HG02970 (cell line): Measurements from ENCODE around the gene ZSCAN31.
"Not testable (repeated sequence)": the region's sequence is repeated elsewhere in the genome, so short reads cannot be mapped to it uniquely, and the experiment has no call there.

Source experiments
- ATAC-seq: cut with Tn5 transposase; IDR thresholded peaks from one replicate; pipeline ENCODE4 v1.9.1; 2021; ENCODE audit warnings: mild to moderate bottlenecking, moderate library complexity, moderate number of reproducible peaks; ENCODE audit not compliant: unreplicated experiment, low FRiP score

ZSCAN31 gene

DNA sequence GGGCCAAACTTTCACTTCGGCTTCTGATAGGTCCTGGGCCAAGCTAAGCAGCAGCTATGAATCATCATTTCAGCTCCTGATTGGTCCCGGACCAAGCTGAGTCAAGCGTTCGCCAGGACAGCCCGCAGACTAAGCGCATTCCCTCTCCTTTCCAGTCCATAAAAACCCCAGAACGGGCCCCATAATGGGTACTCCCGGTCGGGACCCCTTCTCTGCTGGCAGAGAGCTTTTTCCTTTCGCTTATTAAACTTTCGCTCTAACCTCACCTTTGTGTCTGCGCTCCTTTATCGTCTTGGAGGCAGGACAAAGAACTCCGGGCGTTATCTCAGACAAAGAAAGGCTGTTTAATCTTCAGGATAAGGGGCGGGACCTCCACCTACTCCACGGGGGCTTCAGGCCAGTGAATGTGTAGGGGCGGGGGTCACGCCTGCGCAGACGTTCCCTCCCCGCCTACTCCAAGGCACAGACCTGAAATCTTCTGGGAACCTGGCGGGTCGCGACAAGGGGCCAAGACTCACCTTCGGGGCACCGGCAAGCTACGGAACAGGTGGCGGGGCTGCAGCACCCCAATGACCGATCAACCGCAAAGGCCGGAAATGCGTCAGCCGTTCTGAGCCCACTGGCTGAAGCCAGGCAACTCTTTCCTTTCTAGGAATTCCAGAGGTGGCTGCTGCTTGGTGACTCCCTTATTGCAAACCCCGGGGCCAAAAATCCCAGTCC is at the start of gene ZSCAN31:
ZSCAN31 (minus strand) TSS at position 585 of the 720 bp plus-strand sequence. CDS start 6,465 bp downstream, outside the sequence.
- ATAC-seq, result peak; percentile 78

DNA sequence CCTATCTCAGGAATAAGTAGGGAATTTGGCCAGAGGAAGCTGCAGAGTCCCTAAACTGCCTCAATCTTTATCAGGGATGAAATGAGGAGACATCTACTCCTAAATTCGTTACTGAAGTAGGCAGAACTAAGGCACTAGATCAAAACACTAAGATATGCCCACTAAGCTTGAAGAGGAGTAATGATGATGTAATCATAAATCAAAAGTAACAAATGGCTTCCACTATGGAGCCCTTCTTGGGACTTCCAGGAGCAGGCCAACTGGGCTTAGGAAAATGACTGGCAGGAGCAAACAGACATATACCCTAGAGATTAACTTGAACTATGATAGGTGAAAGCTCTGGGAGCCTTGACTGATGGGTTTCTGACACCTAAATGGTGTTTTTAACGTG is 48.2 kb upstream of the ZSCAN31 start:
- ATAC-seq, result no peak

DNA sequence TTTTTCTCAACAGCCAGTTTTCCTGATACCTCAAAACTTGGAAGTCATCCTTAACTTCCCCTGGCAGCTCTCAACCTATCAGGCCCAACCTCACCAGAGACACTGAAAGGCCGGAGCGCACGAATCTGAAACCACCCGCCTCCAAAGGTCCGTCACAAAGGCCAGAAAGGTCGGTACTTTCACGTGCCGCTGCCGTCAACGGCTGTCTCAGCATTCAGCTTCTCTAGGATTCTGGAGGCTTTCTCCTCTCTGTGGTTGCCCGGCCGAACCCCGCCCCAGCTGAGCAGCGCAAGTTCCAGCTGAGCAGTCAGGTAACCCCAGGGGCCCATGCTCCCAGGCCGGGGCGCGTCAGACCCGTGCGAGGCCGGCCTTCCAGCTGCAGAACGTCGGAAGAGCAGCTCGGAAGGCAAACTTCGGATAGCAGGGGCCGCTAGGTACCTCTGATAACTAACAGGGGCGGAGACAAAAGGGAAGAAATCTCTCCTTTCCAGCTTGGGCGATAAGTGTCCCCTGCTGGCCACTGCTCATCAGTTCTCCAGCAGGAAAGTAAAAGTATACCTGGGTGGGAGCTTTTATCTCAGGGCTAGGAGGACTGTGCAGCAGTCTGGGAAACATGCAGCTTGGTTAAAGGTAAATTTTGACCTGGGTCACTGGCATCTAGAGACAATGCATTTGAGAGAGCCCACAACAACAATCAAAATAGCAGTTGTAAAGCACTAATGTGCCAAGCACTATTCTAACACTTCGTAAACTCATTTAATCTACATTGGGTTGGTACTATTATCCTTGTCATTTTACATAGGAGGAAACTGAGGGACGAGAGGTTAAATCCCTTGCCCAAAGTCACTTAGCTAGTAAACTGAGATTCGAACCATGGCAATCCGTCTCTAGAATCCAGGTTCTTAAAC is 47.5 kb upstream of the ZSCAN31 start:
- ATAC-seq, result peak; percentile 81

DNA sequence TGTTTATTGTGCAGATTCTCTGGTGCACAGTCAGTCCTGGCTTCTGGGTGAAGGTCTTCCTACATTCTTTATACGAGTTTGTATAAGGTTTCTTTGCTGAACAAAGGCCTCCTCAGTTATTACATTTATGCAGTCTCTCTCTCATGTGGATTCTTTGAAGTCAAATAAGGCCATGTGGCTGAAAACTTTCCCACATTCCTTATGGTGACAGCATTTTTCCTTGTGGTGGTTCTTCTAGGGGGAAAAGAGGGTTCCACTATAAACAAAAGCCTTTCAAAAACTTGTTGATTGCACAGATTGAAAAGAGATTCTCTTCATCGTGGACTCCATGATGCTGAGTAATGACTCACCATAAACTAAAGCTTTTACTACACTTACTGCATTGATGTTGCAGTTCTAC is 44.4 kb upstream of the ZSCAN31 start:
- ATAC-seq, result no peak

DNA sequence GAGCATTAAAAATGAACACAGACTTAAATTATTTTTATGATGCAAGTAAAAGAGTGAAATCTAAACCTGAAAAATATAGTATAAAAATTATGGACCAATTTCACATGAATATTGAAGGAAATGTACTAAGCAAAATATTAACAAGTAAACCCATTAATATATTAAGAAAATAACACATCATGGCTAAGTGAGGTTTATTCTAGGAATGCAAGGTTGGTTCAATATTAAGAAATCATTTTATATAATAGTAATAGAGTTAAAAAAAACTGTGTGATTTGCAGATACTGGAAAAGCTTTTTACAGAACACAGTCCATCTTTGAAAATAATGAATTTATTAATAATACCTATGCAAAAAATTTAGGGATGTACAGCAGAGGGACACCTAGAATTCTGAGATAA is 42.7 kb upstream of the ZSCAN31 start:
- no peak for ATAC-seq

DNA sequence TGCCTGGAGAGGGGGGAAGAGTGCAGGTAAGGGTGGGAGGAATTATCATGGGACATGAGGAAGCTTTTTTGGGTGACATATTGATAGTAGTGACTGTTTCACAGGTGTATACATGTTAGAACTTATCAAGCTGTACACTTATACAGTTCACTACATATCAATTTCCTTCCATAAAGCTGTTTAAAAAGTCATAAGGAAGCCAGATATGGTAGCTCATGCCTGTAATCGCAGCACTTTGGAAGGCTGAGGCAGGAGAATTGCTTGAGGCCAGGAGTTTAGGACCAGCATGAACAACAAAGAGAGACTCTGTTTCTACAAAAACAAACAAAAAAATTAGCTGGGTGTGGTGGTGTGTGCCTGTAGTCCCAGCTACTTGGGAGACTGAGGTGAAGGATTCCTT is 41.9 kb upstream of the ZSCAN31 start:
- no peak for ATAC-seq

DNA sequence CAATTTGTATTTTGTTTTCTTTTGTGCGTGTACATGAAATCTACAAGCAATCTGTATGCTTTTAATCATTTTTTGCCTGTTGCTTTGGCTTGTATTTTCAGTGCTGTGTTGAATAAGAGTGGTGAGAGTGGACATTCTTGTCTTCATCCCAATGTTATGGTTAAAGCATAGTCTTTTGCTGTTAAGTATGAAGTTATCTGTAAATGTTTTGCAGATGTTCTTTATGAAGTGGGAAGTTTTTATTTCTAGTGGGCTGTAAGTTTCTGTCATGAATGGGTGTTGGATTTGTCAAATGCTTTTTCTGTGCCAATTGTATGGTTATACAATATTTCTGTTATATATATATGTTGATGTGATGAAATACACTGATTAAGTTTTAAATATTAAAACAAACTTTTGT is 38.0 kb upstream of the ZSCAN31 start:
- no peak for ATAC-seq

DNA sequence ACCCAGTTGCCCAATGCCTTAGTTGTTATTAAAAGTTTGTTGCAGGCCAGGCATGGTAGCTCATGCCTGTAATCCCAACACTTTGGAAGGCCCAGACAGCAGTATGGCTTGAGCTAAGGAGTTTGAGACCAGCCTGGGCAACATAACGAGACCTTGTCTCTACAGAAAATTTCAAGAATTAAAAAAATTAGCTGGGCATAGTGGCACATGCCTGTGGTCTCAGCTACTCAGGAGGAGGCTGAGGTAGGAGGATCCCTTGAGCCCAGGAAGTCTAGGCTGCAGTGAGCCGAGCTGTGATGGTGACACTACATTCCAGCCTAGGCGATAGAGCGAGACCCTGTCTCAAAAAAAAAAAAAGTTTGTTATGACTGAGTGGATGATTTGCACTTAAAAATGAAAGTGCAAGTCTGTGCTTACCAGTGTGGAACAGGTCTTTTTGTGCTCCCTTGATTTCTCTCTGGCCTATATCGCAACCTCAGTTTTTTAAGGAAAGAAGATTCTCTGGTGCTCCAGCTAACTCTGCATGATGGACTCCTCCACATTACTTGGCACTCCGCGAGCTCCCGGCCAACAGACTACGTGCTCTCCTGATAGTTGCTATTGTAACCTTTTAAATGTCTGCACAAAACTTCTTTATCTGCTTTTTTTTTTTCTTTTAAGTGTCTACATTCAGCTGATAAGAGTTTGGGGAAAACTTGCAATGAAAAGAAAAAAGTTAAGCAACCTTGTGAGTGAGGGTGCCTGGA is 35.9 kb upstream of the ZSCAN31 start:
- no peak for ATAC-seq

DNA sequence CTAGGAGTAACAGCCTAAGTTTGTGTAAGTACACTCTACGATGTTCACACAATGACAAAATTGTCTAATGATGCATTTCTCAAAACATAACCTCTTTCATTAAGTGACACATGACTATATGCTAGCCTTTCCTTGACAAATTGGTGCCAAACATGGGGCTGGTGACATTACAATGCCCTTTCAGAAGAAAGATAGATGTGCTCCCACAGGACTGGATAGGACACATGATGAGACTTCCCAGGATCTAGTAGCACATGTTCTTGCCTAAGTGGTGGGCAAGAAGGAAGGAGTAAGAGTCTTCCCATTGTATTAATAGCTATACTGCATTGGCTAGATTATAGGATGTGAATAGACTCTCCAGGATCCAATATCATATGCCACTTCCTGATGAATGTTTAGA is 35.3 kb upstream of the ZSCAN31 start:
- ATAC-seq, result no peak

DNA sequence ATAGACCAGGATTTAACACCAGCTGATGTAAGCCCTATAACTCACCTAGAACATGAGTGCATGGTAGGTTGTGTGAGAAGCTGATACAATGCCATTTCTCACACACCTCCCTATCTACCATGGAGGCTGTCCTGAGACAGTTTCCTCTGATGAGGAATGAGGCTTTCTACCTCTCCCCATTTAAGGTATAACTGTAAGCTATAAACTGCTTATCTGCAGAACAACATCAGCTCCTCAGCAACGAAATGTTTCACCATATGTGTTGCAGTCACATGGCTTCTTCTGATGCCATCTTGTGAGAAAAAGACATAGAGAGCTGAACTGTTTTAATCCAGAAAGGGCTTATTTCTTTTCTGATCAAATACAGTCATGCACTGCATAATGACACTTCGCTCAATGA is 34.5 kb upstream of the ZSCAN31 start:
- ATAC-seq, result no peak

DNA sequence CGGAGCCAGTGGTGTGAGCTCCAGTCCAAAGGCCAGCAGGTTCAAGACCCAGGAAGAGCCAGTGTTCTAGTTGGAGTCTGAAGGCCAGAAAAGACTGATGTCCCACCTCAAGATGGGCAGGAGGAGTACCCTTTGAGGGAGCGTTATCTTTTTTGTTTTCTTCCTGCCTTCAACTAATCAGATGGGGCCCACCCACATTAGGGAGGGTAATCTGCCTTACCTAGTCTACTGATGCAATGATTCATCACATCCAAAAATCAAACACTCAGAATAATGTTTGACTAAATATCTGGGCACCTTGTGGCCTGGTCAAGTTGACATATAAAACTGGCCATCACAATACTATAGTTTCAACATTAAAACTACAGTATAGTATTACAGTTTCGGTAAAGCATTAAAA is 33.5 kb upstream of the ZSCAN31 start:
- no peak for ATAC-seq

DNA sequence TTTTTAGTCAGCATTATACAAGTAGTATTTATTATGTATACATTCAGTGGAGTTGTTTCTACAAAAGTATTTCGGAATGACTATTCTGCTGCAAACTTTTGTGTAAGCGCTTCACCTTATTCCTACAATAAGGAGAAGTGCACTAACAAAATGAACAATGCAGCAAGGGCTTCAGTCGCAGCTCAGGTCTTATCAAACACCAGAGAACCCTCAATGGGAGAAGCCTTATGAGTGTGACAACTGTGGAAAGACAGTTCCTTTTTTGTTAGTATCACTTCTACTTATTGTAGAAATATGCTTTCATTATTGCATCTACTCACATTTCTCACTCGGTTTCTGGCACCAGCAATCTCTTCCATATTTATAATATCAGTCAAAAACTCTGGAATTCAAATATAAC is 32.6 kb upstream of the ZSCAN31 start:
- no peak for ATAC-seq

DNA sequence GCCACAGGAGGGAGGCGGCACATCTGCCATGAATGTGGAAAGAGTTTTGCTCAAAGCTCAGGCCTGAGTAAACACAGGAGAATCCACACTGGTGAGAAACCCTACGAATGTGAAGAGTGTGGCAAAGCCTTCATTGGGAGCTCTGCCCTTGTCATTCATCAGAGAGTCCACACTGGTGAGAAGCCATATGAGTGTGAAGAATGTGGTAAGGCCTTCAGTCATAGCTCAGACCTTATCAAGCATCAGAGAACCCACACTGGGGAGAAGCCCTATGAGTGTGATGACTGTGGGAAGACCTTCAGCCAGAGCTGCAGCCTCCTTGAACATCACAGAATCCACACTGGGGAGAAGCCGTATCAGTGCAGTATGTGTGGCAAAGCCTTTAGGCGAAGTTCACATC is 29.6 kb upstream of the ZSCAN31 start:
- not testable (repeated sequence) for ATAC-seq

DNA sequence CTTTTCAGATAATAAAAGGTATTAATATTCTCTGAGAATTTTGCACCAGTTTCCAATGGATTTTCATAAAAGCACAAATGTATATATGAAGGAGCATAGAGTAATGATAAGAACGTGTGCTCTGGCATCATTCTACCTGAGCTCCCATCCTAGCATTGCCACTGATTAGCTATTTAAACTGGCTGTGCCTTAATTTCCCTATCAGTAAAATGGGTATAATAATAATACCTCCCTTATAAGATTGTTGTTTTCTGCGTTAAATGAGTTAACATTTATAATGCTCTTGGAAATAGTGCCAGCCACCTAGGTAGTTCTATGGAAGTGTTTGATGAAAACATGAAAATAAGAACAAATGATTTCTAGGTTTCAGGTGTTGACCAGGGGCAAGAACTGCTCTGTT is 25.0 kb upstream of the ZSCAN31 start:
- no peak for ATAC-seq

DNA sequence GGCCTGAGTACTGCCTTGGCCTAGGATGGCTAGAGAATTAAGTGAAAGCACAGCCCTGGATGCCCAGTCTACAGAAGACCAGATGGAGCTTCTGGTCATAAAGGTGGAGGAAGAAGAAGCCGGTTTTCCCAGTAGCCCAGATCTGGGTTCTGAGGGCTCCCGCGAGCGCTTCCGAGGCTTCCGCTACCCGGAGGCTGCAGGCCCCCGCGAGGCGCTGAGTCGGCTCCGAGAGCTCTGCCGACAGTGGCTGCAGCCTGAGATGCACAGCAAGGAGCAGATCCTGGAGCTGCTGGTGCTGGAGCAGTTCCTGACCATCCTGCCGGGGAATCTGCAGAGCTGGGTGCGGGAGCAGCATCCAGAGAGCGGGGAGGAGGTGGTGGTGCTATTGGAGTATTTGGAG is 23.6 kb upstream of the ZSCAN31 start:
- not testable (repeated sequence) for ATAC-seq

DNA sequence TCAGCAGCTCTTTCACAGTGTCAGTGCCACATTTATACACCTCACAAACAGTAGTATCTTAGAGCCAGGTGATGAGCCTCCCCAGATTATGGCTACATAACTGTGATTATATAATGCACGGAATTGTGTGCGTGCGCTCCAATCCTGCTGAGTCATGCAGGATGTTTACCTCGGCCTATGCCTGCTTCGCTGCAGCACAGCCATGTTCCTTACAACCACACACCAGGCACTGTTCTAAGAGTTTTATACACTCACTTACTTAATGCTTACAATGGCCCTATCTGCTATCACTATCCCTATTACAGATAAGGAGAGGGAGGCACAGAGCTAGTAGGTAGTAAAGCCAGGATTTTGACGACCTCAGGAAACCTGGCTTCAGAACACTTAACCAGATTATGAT is 21.1 kb upstream of the ZSCAN31 start:
- no peak for ATAC-seq

DNA sequence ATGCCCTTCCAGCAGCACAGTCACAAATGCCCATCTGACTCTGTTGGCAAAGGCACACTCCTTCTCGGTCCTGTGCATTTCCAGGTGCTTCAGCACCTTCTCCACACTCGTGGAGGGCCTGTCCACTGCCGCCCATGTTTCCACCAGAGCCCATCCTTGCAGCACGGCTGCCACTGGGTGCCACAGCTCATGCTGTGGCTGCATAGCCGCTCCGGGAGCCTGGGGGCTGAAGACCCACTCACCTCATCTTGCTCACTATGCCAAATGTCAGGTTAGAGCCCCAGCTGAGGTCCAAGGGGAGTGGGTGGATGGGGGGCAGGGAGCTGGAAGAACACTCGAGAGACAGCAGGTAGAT is 20.7 kb upstream of the ZSCAN31 start:
- ATAC-seq, result no peak

DNA sequence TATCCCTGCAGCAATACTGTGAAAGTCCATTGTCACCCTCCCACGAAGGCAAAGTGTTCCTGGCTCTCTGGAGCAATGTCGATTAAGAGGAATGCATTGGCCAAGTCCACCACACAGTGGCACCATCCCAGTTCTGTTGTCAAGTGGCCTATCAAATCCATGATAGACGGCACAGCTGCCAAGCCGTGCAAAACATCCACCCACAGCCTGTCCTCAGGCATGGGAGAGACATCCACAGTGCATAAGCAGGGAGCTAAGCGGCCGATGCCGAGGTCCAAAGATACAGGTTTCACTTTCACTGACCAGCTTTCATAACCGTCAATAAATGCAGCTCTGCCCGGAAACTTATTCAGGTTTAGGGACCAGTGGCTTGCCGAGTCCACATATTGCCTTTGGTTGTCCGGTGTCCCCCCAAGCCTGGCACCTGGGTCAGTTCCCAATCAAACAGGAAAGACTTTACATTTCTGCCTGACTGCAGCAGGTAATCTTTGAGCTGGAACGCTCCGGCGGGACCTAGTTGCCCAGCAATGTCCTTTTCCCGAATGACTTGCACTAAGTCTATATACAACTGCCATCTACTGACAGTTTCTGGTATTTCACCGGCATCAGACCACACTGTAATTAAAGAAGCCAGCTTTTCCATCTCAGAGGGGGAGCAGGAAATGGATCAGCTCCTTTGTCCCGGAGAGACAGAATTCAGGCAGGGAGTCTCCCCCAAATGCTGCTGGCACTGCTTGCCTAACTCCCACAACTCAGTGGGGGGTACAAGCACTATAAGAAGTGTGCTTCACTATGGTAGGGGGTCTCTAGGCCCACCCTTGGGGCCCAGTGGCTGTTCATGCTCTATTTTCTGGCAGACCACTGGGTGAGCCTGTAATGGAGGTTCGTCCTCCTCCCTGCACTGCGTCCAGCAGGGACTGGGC is 20.1 kb upstream of the ZSCAN31 start:
- ATAC-seq, result no peak

DNA sequence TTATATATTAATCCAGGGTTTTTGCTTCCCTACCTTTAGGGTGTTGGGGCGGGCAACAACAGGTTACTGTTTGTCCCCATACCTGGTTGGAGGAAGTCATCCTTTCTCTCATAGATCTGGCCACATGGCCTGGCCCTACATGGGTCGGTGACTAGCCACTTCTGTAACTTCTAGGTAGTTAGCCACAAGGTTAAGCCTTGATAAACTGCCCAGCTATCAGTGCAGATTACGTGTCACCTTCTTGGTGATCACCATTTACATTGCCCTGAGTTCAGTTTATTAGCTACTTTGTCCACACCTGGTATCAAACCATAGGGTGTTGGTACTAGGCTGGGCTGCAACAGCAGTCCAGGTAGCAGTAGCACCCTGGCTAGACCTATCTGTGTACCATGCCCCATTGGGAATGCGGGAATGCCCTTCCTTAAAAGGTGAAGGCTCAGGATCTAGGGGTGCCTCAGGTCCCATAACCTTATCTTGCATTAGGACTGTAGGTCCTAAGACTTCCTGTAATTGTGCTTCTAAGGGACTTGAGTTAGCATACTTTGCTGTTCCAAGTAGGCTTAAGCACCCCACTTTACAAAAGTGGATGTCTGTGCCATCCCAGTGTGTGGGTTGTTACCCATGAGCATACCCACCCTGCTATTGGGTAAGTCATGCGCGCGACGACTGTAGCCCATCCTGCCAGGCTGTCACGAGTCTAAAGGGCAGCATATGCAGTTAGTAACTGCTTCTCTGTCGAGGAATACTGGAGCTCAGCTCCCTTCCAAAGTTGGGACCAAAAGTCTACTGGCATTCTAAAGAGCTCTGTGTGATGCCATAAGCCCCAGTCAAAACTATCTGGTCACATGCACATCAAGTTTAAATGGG is 19.0 kb upstream of the ZSCAN31 start:
- no peak for ATAC-seq
